MM.1S (cell line): Measurements from ENCODE around the gene CACNA1E.

ENCODE experiments used
- CTCF ChIP-seq: fragments of 300-600 bp; sonication (generic); IDR thresholded peaks from 2 replicates; pipeline ENCODE4 v1.5.1; 2016; ENCODE audit warnings: antibody characterized with exemption, low read length, mixed read lengths
- EZH2 ChIP-seq: fragments of 300-600 bp; sonication (generic); optimal IDR thresholded peaks from 2 replicates; pipeline ENCODE3; 2017; ENCODE audit warnings: low read depth, mild to moderate bottlenecking, antibody characterized with exemption, low read length, mixed read lengths

GRCh38 chr1:181442181-181442525 is 41.2 kb upstream of the CACNA1E start:
- TF ChIP-seq CTCF (no peak), EZH2 (no peak)
